Activated effector memory CD4-positive, alpha-beta T cell treated with anti-CD3 and anti-CD28 coated beads, Interleukin-2, amount 50 U/mL, for 16 hours (primary cell): Measurements from ENCODE around the gene PCDHA9.

Source experiments
- DNase-seq: peaks from one replicate; pipeline ENCODE4 v3.0.0-alpha.2; 2020

PCDHA9 gene

DNA sequence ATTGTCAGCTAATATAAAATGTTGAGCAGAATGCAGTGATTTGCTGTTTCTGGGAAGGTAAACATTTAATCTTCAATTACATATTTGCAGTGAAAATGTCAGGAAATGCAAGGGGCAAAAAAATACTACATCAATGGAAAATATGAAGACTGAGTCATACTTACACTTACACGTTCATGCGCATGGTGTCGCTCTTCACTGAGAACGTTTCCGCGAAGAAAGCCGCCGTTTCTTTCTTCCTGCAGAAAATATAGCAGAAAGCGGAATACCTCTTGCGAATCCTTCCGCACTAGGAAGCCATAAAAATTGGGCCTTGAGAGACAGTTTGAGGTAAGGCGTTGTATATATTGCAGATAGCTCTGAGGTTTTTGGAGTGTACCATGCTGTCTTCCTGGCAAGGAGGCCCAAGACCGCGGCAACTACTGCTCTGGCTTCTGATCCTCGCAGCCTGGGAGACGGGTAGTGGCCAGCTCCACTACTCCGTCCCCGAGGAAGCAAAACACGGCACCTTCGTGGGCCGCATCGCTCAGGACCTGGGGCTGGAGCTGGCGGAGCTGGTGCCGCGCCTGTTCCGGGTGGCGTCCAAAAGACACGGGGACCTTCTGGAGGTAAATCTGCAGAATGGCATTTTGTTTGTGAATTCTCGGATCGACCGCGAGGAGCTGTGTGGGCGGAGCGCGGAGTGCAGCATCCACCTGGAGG is 33.9 kb downstream of the PCDHA9 start, which contains the start of gene PCDHA13:
Gene PCDHA13 (plus strand): TSS at position 236 of the 702 bp plus-strand sequence. CDS start 145 bp downstream, at position 381.
- no peak for DNase-seq

DNA sequence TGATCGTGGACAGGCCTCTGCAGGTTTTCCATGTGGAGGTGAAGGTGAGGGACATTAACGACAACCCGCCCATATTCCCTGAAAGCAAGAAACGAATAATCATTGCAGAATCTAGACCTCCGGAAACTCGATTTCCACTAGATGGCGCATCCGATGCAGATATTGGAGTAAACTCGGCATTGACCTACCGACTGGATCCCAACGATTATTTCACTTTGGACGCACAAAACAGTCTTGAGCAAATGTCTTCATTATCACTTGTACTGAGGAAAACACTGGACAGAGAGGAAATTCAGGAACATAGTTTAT is 34.4 kb downstream of the PCDHA9 start:
- DNase-seq: no peak

- DNase-seq: no peak
These were observed 35.2 kb downstream of the PCDHA9 start for GRCh38 chr5:140883373-140883772.

- DNase-seq: no peak
These were observed 35.9 kb downstream of the PCDHA9 start for GRCh38 chr5:140883927-140884697.
